GM12878 (cell line): ENCODE results near the gene DLGAP5. TPM values are rescaled to one million over a fixed set of nuclear protein-coding genes. Genes with fewer than 3 reads are reported as not detected.

Experiments
- CBX3 ChIP-seq: fragments of 200-600 bp; sonication (generic); IDR thresholded peaks from 2 replicates; pipeline ENCODE4 v1.6.1; 2016; ENCODE audit warnings: low read depth, borderline replicate concordance
- CBX5 ChIP-seq: sonication (generic); IDR thresholded peaks from 2 replicates; pipeline ENCODE4 v1.6.1; 2016; ENCODE audit warnings: low read depth, moderate library complexity, mild to moderate bottlenecking, inconsistent platforms
- CHD1 ChIP-seq: IDR thresholded peaks from 2 replicates; pipeline ENCODE4 v1.6.1; 2012; ENCODE audit warnings: low read depth, low read length, improper control_type of control experiment
- CREB1 ChIP-seq: IDR thresholded peaks from 2 replicates; pipeline ENCODE4 v1.6.1; 2012; ENCODE audit warnings: low read depth, mild to moderate bottlenecking, inconsistent platforms
- CREM ChIP-seq: IDR thresholded peaks from 2 replicates; pipeline ENCODE4 v1.6.1; 2014; ENCODE audit warnings: antibody characterized with exemption, low read depth
- E2F4 ChIP-seq: IDR thresholded peaks from 2 replicates; pipeline ENCODE4 v1.6.1; 2012; ENCODE audit warnings: low read depth, low read length, improper control_type of control experiment
- E2F8 ChIP-seq: fragments of 450-650 bp; IDR thresholded peaks from 2 replicates; pipeline ENCODE4 v1.6.1; 2018; ENCODE audit warnings: mild to moderate bottlenecking, low read depth, moderate library complexity; ENCODE audit not compliant: partially characterized antibody
- EED ChIP-seq: sonication (generic); IDR thresholded peaks from 2 replicates; pipeline ENCODE4 v1.6.1; 2016; ENCODE audit warnings: antibody characterized with exemption, low read depth
- JUNB ChIP-seq: IDR thresholded peaks from 2 replicates; pipeline ENCODE4 v1.6.1; 2016; ENCODE audit warnings: antibody characterized with exemption, mild to moderate bottlenecking
- JUND ChIP-seq: IDR thresholded peaks from 2 replicates; pipeline ENCODE4 v1.6.1; 2012; ENCODE audit warnings: low read depth, mild to moderate bottlenecking, low read length, improper control_type of control experiment, moderate library complexity
- MEF2B ChIP-seq: fragments of 450-650 bp; IDR thresholded peaks from 2 replicates; pipeline ENCODE4 v1.6.1; 2018; ENCODE audit warnings: mild to moderate bottlenecking, moderate library complexity; ENCODE audit not compliant: partially characterized antibody, poor library complexity, severe bottlenecking
- MTA2 ChIP-seq: fragments of 450-650 bp; IDR thresholded peaks from 2 replicates; pipeline ENCODE4 v1.6.1; 2016; ENCODE audit warnings: low read depth, mild to moderate bottlenecking, moderate library complexity
- NR2F1 ChIP-seq: fragments of 450-650 bp; conservative IDR thresholded peaks from 2 replicates; pipeline ENCODE4 v1.6.1; 2017; ENCODE audit warnings: mild to moderate bottlenecking
- NRF1 ChIP-seq: conservative IDR thresholded peaks from 2 replicates; pipeline ENCODE4 v1.6.1; 2011; ENCODE audit warnings: mild to moderate bottlenecking, low read depth, low read length, improper control_type of control experiment
- POLR2AphosphoS2 ChIP-seq: IDR thresholded peaks from 2 replicates; pipeline ENCODE4 v1.6.1; 2011; ENCODE audit warnings: low read depth, mild to moderate bottlenecking, low read length, improper control_type of control experiment, moderate library complexity
- RCOR1 ChIP-seq: conservative IDR thresholded peaks from 2 replicates; pipeline ENCODE4 v1.6.1; 2012; ENCODE audit warnings: low read depth, low read length, improper control_type of control experiment
- RFX5 ChIP-seq: IDR thresholded peaks from 2 replicates; pipeline ENCODE4 v1.6.1; 2011; ENCODE audit warnings: low read depth, low read length, improper control_type of control experiment
- SKIL ChIP-seq: fragments of 450-650 bp; IDR thresholded peaks from 2 replicates; pipeline ENCODE4 v1.6.1; 2017; ENCODE audit warnings: mild to moderate bottlenecking, low read depth, inconsistent platforms; ENCODE audit not compliant: poor library complexity, severe bottlenecking
- STAT3 ChIP-seq: IDR thresholded peaks from 2 replicates; pipeline ENCODE4 v1.6.1; 2011; ENCODE audit warnings: low read depth, low read length, improper control_type of control experiment
- SUPT20H ChIP-seq: IDR thresholded peaks from 2 replicates; pipeline ENCODE4 v1.6.1; 2011; ENCODE audit warnings: low read depth, mild to moderate bottlenecking, low read length, moderate library complexity, borderline replicate concordance; ENCODE audit not compliant: control insufficient read depth
- TAF1 ChIP-seq: IDR thresholded peaks from 2 replicates; pipeline ENCODE4 v1.6.1; 2011; ENCODE audit warnings: mild to moderate bottlenecking, low read depth, low read length, borderline replicate concordance
- TBL1XR1 ChIP-seq: IDR thresholded peaks from 2 replicates; pipeline ENCODE4 v1.6.1; 2012; ENCODE audit warnings: low read depth, low read length, improper control_type of control experiment
- USF2 ChIP-seq: IDR thresholded peaks from 2 replicates; pipeline ENCODE4 v1.6.1; 2011; ENCODE audit warnings: low read depth, low read length, improper control_type of control experiment, borderline replicate concordance
- YBX1 ChIP-seq: fragments of 450-650 bp; IDR thresholded peaks from 2 replicates; pipeline ENCODE4 v1.6.1; 2016; ENCODE audit warnings: antibody characterized with exemption
- polyA plus RNA-seq, 11 experiments: library from polyadenylated mRNA; depleted of rRNA in 4 of 11; unstranded in 6 of 11; stranded (reverse) in 5 of 11; fragments of >200 nt; fragmentation: Nextera tagmentation in 4 of 11; fragmentation: Illumina TruSeq in 1 of 11; extraction: Ambion mirVana in 4 of 11; extraction: Trizol in 1 of 11; gene quantifications; 1 replicate in 1 of 11; 2 replicates in 10 of 11; pipeline versions ENCODE4 v1.2.1 to v1.2.3, GENCODE V29; 2011 to 2016; ENCODE audit warnings: inconsistent platforms in 2 of 11, missing spikeins in 2 of 11, low read depth in 1 of 11
- total RNA-seq, 4 experiments: library from RNA; depleted of rRNA in 3 of 4; stranded (reverse); fragments of >200 nt in 3 of 4; fragmentation: Illumina TruSeq in 1 of 4; extraction: Trizol in 1 of 4; gene quantifications; 2 replicates each; pipeline versions ENCODE4 v1.2.1 to v1.2.3, GENCODE V29; 2013 to 2021

The DLGAP5 gene
- total and polyA plus RNA-seq, 10 of the 15 experiments (the other 5 are each of a cell fraction or from before 2014, with no cell fraction given), result 40.9 to 106 (median 67.6) TPM

- TF ChIP-seq E2F8 (peak; percentile 75), RCOR1 (no peak), SUPT20H (no peak), EED (no peak), YBX1 (no peak), TBL1XR1 (no peak), SKIL (no peak), STAT3 (no peak), TAF1 (peak; percentile 43; the same call in 1 of the 2 replicates), NR2F1 (0 out of 2 replicates have a peak, but pooled peaks have one; percentile 36), CREB1 (peak; percentile 82), CHD1 (no peak), USF2 (no peak; the same call in 1 of the 2 replicates), E2F4 (peak; percentile 98), JUND (no peak), JUNB (peak; percentile 49), CBX3 (no peak), MTA2 (no peak), CBX5 (no peak), MEF2B (no peak), CREM (peak; percentile 39; the same call in 1 of the 2 replicates), NRF1 (no peak; the same call in 1 of the 2 replicates), RFX5 (no peak), POLR2AphosphoS2 (no peak)
Measured at GRCh38 chr14:55191203-55192053, at the start of gene DLGAP5 (continued).
